GM23338 (cell line): ENCODE data around the gene EP400. TPM values are rescaled to one million over a fixed set of nuclear protein-coding genes. Genes with fewer than 3 reads are reported as not detected.

Experiments
- ATAC-seq: fragments of 200-7000 bp; cut with Tn5 transposase; 3 replicates; pipeline ENCODE4 v1.9.1; 2020
- DNase-seq: peaks from one replicate; pipeline ENCODE4 v3.0.0-alpha.2; 2015; ENCODE audit warnings: low spot score
- H2AFZ ChIP-seq: fragments of 200-600 bp; sonication (generic); 2 replicates; pipeline ENCODE4 v1.8.0; 2016; ENCODE audit warnings: antibody characterized with exemption, mild to moderate bottlenecking, moderate library complexity
- H3F3A ChIP-seq: fragments of 200-600 bp; sonication (generic); replicated peaks from 2 replicates; pipeline ENCODE4 v1.8.0; 2017; ENCODE audit warnings: antibody characterized with exemption, mixed run types, low read depth
- H3K27ac ChIP-seq: fragments of 200-600 bp; sonication (generic); 2 replicates; pipeline ENCODE4 v1.6.1; 2016; ENCODE audit warnings: low read depth
- H3K27me3 ChIP-seq: fragments of 200-600 bp; sonication (generic); 2 replicates; pipeline ENCODE4 v1.8.0; 2016; ENCODE audit warnings: mild to moderate bottlenecking, mixed run types, moderate library complexity; ENCODE audit not compliant: insufficient read depth
- H3K36me3 ChIP-seq: fragments of 200-600 bp; sonication (generic); 2 replicates; pipeline ENCODE4 v1.8.0; 2016; ENCODE audit warnings: mild to moderate bottlenecking; ENCODE audit not compliant: insufficient read depth
- H3K4me1 ChIP-seq: fragments of 200-600 bp; sonication (generic); 2 replicates; pipeline ENCODE4 v1.8.0; 2016; ENCODE audit warnings: mild to moderate bottlenecking, moderate library complexity; ENCODE audit not compliant: insufficient read depth
- H3K4me2 ChIP-seq: fragments of 200-600 bp; sonication (generic); 2 replicates; pipeline ENCODE4 v1.7.1; 2017; ENCODE audit warnings: mixed run types
- H3K4me3 ChIP-seq: fragments of 200-600 bp; sonication (generic); 2 replicates; pipeline ENCODE4 v1.6.1; 2016; ENCODE audit warnings: mixed run types
- H3K79me2 ChIP-seq: fragments of 200-600 bp; sonication (generic); replicated peaks from 2 replicates; pipeline ENCODE4 v1.8.0; 2017; ENCODE audit warnings: mild to moderate bottlenecking; ENCODE audit not compliant: insufficient read depth
- H3K9me2 ChIP-seq: fragments of 200-600 bp; sonication (generic); 2 replicates; pipeline ENCODE4 v1.8.0; 2017; ENCODE audit not compliant: insufficient read depth
- H4K20me1 ChIP-seq: fragments of 200-600 bp; sonication (generic); replicated peaks from 2 replicates; pipeline ENCODE4 v1.8.0; 2017; ENCODE audit warnings: mild to moderate bottlenecking; ENCODE audit not compliant: insufficient read depth
- H3K27ac Mint-ChIP-seq: 2 replicates; pipeline ENCODE4 v1.8.0; 2020; ENCODE audit warnings: inconsistent platforms, mild to moderate bottlenecking, moderate library complexity, mixed read lengths
- H3K27me3 Mint-ChIP-seq: 3 replicates; pipeline ENCODE4 v1.8.0; 2022; ENCODE audit warnings: low read depth, mild to moderate bottlenecking, moderate library complexity, mixed read lengths, inconsistent platforms; ENCODE audit not compliant: insufficient read depth, poor library complexity
- H3K36me3 Mint-ChIP-seq: 3 replicates; pipeline ENCODE4 v1.8.0; 2021; ENCODE audit warnings: low read depth, mild to moderate bottlenecking, inconsistent platforms, moderate library complexity, mixed read lengths
- H3K4me1 Mint-ChIP-seq: 3 replicates; pipeline ENCODE4 v1.8.0; 2020; ENCODE audit warnings: mild to moderate bottlenecking, inconsistent platforms, mixed read lengths
- H3K4me3 Mint-ChIP-seq: 3 replicates; pipeline ENCODE4 v1.8.0; 2021; ENCODE audit warnings: moderate library complexity, mild to moderate bottlenecking, inconsistent platforms, mixed read lengths
- H3K9me3 Mint-ChIP-seq: 3 replicates; pipeline ENCODE4 v1.8.0; 2020; ENCODE audit warnings: moderate library complexity, mild to moderate bottlenecking, inconsistent platforms, mixed read lengths
- CREB1 ChIP-seq: fragments of 250-450 bp; sonication (Bioruptor Pico); IDR thresholded peaks from 2 replicates; pipeline ENCODE4 v1.5.0; 2020; ENCODE audit warnings: low read depth, mild to moderate bottlenecking, moderate library complexity
- EZH2 ChIP-seq: fragments of 200-600 bp; sonication (generic); IDR thresholded peaks from one replicate; pipeline ENCODE4 v1.8.0; 2017; ENCODE audit warnings: antibody characterized with exemption, mild to moderate bottlenecking, low read depth; ENCODE audit not compliant: unreplicated experiment
- EZH2phosphoT487 ChIP-seq: fragments of 200-600 bp; sonication (generic); IDR thresholded peaks from one replicate; pipeline ENCODE4 v1.8.1; 2018; ENCODE audit warnings: antibody characterized with exemption; ENCODE audit not compliant: unreplicated experiment
- JUNB ChIP-seq: IDR thresholded peaks from one replicate; pipeline ENCODE4 v1.6.1; 2016; ENCODE audit warnings: antibody characterized with exemption; ENCODE audit not compliant: unreplicated experiment
- NANOG ChIP-seq: IDR thresholded peaks from 2 replicates; pipeline ENCODE4 v1.6.1; 2016; ENCODE audit warnings: antibody characterized with exemption, borderline replicate concordance
- POLR2AphosphoS5 ChIP-seq: IDR thresholded peaks from 2 replicates; pipeline ENCODE4 v1.6.1; 2016; ENCODE audit warnings: antibody characterized with exemption, low read depth
- STAT1 ChIP-seq: IDR thresholded peaks from one replicate; pipeline ENCODE4 v1.6.1; 2016; ENCODE audit warnings: antibody characterized with exemption; ENCODE audit not compliant: unreplicated experiment
- ZNF114 ChIP-seq: fragments of 250-450 bp; sonication (Bioruptor Pico); IDR thresholded peaks from 2 replicates; pipeline ENCODE4 v1.5.0; 2020; ENCODE audit warnings: mild to moderate bottlenecking, moderate library complexity
- ZNF331 ChIP-seq: fragments of 250-450 bp; sonication (Bioruptor Pico); IDR thresholded peaks from 2 replicates; pipeline ENCODE4 v1.5.0; 2020; ENCODE audit warnings: low read depth, mild to moderate bottlenecking, moderate library complexity
- polyA plus RNA-seq: library from polyadenylated mRNA; unstranded; fragments of >200 nt; fragmentation: Nextera tagmentation; extraction: Ambion mirVana; gene quantifications from 2 replicates; pipeline ENCODE4 v1.2.1, GENCODE V29; 2016
- total RNA-seq: library from RNA; depleted of rRNA; stranded (reverse); fragments of >200 nt; shearing (Covaris generic); gene quantifications from 2 replicates; pipeline ENCODE4 v1.2.3, GENCODE V29; 2014
- TF ChIP-seq, protein P1 (sequence below): IDR thresholded peaks from 2 replicates; pipeline ENCODE4 v1.6.1; 2016; ENCODE audit warnings: antibody characterized with exemption
- TF ChIP-seq, protein P2 (sequence below): IDR thresholded peaks from one replicate; pipeline ENCODE4 v1.6.1; 2018; ENCODE audit warnings: antibody characterized with exemption; ENCODE audit not compliant: unreplicated experiment
- TF ChIP-seq, protein P3 (sequence below), 2 experiments: fragments of 200-600 bp in 1 of 2; sonication (generic) in 1 of 2; conservative IDR thresholded peaks; 2 replicates each; pipeline versions ENCODE4 v1.5.1 to v1.6.1; 2016 to 2017; ENCODE audit warnings: antibody characterized with exemption in 2 of 2, low read depth in 2 of 2, mild to moderate bottlenecking in 2 of 2, moderate library complexity in 1 of 2
- TF ChIP-seq, protein P4 (sequence below): fragments of 250-450 bp; sonication (Bioruptor Pico); IDR thresholded peaks from 2 replicates; pipeline ENCODE4 v1.5.0; 2020; ENCODE audit warnings: mild to moderate bottlenecking, moderate library complexity

Gene EP400
- total and polyA plus RNA-seq, 2 experiments from 2014 or later, result 26.3 to 57.2 TPM

DNA sequence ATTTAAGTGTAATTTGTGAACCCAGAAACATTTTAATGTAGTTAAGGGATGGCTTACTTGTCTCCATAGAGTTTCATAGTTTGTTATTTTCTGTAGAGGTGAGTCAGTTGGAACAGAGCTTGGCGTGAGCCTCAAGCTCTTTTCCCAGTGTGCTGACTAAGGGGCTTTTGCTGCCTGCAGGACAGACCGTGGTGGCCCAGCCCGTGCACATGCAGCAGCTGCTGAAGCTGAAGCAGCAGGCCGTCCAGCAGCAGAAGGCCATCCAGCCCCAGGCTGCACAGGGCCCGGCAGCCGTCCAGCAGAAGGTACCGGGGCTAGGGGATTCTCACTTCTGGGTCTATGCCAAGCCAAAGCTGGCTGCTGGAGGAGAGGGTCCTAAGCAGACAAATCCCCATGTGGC, 117.4 kb downstream of the EP400 start:
- no peaks in the 10 kb centered on the region for H3K4me1 Mint-ChIP-seq

More for the DNA sequence above, 117.4 kb downstream of the EP400 start:
- DNase-seq (no peak), ATAC-seq (no peak)
- no peak overlapping the region for H3K4me2 ChIP-seq
- H3K4me1 ChIP-seq, result no peaks in the 10 kb centered on the region
- no peaks in the 10 kb centered on the region for H3K27me3 ChIP-seq
- no peaks in the 10 kb centered on the region for H3F3A ChIP-seq
- no peak overlapping the region for H3K27ac Mint-ChIP-seq
- no peak overlapping the region for H3K27ac ChIP-seq
- H3K36me3 Mint-ChIP-seq, result peaks cover 56% of the 10 kb centered on the region
- no peak overlapping the region for H3K4me3 ChIP-seq
- H3K4me3 Mint-ChIP-seq, result no peak overlapping the region
- no peaks in the 10 kb centered on the region for H3K9me2 ChIP-seq
- no peaks in the 10 kb centered on the region for H3K9me3 Mint-ChIP-seq
- peaks cover 10% of the 10 kb centered on the region for H3K27me3 Mint-ChIP-seq
- H2AFZ ChIP-seq, result no peak overlapping the region
- TF ChIP-seq EZH2 (no peak), STAT1 (no peak), EZH2phosphoT487 (no peak), NANOG (no peak), ZNF331 (CRISPR knock-in tag) (no peak), CREB1 (CRISPR knock-in tag) (no peak), POLR2AphosphoS5 (no peak), JUNB (no peak), ZNF114 (CRISPR knock-in tag) (no peak)
- TF ChIP-seq, protein P1, sequence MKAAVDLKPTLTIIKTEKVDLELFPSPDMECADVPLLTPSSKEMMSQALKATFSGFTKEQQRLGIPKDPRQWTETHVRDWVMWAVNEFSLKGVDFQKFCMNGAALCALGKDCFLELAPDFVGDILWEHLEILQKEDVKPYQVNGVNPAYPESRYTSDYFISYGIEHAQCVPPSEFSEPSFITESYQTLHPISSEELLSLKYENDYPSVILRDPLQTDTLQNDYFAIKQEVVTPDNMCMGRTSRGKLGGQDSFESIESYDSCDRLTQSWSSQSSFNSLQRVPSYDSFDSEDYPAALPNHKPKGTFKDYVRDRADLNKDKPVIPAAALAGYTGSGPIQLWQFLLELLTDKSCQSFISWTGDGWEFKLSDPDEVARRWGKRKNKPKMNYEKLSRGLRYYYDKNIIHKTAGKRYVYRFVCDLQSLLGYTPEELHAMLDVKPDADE, result no peak
- TF ChIP-seq, protein P2, sequence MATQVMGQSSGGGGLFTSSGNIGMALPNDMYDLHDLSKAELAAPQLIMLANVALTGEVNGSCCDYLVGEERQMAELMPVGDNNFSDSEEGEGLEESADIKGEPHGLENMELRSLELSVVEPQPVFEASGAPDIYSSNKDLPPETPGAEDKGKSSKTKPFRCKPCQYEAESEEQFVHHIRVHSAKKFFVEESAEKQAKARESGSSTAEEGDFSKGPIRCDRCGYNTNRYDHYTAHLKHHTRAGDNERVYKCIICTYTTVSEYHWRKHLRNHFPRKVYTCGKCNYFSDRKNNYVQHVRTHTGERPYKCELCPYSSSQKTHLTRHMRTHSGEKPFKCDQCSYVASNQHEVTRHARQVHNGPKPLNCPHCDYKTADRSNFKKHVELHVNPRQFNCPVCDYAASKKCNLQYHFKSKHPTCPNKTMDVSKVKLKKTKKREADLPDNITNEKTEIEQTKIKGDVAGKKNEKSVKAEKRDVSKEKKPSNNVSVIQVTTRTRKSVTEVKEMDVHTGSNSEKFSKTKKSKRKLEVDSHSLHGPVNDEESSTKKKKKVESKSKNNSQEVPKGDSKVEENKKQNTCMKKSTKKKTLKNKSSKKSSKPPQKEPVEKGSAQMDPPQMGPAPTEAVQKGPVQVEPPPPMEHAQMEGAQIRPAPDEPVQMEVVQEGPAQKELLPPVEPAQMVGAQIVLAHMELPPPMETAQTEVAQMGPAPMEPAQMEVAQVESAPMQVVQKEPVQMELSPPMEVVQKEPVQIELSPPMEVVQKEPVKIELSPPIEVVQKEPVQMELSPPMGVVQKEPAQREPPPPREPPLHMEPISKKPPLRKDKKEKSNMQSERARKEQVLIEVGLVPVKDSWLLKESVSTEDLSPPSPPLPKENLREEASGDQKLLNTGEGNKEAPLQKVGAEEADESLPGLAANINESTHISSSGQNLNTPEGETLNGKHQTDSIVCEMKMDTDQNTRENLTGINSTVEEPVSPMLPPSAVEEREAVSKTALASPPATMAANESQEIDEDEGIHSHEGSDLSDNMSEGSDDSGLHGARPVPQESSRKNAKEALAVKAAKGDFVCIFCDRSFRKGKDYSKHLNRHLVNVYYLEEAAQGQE, result no peak
- TF ChIP-seq, protein P3, sequence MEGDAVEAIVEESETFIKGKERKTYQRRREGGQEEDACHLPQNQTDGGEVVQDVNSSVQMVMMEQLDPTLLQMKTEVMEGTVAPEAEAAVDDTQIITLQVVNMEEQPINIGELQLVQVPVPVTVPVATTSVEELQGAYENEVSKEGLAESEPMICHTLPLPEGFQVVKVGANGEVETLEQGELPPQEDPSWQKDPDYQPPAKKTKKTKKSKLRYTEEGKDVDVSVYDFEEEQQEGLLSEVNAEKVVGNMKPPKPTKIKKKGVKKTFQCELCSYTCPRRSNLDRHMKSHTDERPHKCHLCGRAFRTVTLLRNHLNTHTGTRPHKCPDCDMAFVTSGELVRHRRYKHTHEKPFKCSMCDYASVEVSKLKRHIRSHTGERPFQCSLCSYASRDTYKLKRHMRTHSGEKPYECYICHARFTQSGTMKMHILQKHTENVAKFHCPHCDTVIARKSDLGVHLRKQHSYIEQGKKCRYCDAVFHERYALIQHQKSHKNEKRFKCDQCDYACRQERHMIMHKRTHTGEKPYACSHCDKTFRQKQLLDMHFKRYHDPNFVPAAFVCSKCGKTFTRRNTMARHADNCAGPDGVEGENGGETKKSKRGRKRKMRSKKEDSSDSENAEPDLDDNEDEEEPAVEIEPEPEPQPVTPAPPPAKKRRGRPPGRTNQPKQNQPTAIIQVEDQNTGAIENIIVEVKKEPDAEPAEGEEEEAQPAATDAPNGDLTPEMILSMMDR (conservative IDR thresholded peaks at IDR 0.05; ENCODE audit: low read depth in 2 of 2), result no peak
- TF ChIP-seq, protein P4, sequence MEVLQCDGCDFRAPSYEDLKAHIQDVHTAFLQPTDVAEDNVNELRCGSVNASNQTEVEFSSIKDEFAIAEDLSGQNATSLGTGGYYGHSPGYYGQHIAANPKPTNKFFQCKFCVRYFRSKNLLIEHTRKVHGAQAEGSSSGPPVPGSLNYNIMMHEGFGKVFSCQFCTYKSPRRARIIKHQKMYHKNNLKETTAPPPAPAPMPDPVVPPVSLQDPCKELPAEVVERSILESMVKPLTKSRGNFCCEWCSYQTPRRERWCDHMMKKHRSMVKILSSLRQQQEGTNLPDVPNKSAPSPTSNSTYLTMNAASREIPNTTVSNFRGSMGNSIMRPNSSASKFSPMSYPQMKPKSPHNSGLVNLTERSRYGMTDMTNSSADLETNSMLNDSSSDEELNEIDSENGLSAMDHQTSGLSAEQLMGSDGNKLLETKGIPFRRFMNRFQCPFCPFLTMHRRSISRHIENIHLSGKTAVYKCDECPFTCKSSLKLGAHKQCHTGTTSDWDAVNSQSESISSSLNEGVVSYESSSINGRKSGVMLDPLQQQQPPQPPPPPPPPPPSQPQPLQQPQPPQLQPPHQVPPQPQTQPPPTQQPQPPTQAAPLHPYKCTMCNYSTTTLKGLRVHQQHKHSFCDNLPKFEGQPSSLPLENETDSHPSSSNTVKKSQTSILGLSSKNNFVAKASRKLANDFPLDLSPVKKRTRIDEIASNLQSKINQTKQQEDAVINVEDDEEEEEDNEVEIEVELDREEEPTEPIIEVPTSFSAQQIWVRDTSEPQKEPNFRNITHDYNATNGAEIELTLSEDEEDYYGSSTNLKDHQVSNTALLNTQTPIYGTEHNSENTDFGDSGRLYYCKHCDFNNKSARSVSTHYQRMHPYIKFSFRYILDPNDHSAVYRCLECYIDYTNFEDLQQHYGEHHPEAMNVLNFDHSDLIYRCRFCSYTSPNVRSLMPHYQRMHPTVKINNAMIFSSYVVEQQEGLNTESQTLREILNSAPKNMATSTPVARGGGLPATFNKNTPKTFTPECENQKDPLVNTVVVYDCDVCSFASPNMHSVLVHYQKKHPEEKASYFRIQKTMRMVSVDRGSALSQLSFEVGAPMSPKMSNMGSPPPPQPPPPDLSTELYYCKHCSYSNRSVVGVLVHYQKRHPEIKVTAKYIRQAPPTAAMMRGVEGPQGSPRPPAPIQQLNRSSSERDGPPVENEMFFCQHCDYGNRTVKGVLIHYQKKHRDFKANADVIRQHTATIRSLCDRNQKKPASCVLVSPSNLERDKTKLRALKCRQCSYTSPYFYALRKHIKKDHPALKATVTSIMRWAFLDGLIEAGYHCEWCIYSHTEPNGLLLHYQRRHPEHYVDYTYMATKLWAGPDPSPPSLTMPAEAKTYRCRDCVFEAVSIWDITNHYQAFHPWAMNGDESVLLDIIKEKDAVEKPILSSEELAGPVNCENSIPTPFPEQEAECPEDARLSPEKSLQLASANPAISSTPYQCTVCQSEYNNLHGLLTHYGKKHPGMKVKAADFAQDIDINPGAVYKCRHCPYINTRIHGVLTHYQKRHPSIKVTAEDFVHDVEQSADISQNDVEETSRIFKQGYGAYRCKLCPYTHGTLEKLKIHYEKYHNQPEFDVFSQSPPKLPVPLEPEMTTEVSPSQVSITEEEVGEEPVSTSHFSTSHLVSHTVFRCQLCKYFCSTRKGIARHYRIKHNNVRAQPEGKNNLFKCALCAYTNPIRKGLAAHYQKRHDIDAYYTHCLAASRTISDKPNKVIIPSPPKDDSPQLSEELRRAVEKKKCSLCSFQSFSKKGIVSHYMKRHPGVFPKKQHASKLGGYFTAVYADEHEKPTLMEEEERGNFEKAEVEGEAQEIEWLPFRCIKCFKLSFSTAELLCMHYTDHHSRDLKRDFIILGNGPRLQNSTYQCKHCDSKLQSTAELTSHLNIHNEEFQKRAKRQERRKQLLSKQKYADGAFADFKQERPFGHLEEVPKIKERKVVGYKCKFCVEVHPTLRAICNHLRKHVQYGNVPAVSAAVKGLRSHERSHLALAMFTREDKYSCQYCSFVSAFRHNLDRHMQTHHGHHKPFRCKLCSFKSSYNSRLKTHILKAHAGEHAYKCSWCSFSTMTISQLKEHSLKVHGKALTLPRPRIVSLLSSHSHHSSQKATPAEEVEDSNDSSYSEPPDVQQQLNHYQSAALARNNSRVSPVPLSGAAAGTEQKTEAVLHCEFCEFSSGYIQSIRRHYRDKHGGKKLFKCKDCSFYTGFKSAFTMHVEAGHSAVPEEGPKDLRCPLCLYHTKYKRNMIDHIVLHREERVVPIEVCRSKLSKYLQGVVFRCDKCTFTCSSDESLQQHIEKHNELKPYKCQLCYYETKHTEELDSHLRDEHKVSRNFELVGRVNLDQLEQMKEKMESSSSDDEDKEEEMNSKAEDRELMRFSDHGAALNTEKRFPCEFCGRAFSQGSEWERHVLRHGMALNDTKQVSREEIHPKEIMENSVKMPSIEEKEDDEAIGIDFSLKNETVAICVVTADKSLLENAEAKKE (CRISPR knock-in tag), result no peak
- H3K79me2 ChIP-seq, result no peaks in the 10 kb centered on the region
- H3K36me3 ChIP-seq, result peaks cover 11% of the 10 kb centered on the region; the same call in 1 of the 2 replicates
- no peaks in the 10 kb centered on the region for H4K20me1 ChIP-seq
